Measurements from ENCODE around the gene RNF26.
A peak's percentile ranks its signal among the peaks of the same experiment; 100 is the strongest.
"Not testable (repeated sequence)": the region's sequence is repeated elsewhere in the genome, so short reads cannot be mapped to it uniquely, and the experiment has no call there.

RNF26 gene

DNA sequence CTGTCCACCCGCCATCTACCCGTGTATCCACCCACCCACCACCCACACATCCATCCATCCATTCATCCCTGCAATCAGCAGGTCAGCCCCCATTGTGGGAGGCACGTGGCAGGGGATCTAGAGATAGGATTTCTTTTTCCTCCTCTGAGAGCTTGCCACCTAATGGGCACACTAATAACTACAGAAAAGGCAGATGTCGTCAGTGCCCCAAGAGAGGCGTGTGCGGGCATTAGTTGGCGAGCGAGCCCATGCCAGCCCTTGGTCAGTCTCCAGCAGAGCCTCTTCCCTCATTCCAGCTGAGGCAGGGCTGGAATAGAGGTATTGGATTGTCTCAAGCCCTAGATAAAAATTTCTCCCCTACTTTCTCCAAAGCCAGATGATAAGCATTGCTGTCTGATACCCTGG lies 37.5 kb downstream of the RNF26 start:
- DNase-seq (ENCODE audit: low read depth): no peak

DNA sequence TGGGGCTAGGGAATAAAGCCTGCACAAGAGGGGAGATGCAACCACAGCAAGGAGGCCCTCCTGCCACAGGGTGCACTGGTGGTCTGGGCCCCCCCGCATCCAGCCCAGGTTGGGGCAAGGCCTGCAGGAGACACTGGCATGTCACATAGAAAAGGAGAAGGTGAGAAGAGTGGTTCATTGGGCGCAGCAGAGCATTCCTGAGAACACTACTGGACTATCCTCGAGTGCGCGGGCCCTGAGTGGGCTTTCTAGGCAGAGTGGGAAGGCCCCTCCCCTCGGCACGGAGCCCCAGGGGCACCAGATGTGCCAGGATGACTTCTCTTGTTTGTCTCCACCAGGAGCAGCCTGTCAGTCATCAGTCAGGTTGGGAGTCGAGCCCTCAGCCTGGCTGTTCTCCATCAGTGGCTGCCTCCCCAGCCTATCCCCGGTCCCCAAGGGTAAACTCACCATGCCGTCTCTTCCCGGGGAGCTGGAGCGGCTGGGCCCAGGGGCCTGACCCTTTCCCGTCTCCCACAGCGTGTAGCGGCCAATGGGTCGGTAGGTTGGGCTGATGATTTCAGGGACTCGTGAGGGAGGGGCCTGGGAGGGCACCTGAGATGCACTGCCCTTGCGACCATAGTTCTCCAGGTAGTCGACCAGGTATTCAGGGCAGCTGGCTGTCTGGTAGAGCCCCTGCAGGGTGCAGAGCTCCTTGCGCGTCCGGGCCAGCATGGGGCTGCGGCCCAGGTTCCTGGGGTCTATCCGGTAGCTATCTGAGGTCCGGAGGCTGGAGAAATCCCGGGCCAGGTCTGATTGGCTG lies 38.1 kb downstream of the RNF26 start:
- no peak for DNase-seq (ENCODE audit: low read depth)

DNA sequence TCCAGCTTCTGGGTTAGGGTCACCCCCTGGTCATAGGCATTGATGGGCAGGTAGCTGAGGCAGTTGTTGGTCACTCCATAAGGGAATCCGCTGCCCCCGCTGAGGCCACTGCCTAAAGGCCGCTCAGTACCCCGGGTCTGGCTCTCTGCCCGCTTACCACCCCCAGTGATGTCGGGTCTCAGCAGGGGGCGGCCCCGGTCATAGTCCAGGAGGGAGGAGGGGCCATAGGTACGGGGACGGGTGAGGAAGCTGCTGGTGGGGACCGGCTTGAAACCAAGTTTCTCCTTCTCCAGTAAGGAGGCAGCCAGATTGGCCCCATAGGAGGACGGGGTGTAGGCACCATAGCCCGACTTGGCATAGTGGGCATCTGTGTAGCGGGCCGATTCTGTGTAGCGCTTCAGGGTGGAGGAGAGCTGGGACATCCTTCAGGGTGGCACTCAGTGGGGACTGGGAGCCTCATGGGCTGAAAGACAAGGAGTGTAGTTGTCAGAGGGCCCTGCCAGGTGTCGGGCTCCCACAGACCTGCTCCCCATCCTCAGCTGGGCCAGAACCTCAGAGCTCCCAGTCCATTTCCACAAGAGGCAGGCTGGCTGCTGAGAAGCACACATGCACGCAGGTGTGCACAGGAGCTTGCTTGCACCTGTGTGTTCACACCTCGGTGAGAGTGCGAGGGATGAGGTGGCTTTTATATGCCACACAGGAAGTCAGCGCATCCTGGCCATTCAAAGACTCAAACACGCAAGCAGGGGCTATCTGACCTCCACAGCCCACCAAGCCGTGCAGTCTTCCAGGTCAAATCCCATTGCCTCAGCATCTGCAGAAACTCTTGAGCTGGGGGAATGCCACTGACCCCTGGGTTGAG lies 39.0 kb downstream of the RNF26 start:
- DNase-seq (ENCODE audit: low read depth): no peak

DNA sequence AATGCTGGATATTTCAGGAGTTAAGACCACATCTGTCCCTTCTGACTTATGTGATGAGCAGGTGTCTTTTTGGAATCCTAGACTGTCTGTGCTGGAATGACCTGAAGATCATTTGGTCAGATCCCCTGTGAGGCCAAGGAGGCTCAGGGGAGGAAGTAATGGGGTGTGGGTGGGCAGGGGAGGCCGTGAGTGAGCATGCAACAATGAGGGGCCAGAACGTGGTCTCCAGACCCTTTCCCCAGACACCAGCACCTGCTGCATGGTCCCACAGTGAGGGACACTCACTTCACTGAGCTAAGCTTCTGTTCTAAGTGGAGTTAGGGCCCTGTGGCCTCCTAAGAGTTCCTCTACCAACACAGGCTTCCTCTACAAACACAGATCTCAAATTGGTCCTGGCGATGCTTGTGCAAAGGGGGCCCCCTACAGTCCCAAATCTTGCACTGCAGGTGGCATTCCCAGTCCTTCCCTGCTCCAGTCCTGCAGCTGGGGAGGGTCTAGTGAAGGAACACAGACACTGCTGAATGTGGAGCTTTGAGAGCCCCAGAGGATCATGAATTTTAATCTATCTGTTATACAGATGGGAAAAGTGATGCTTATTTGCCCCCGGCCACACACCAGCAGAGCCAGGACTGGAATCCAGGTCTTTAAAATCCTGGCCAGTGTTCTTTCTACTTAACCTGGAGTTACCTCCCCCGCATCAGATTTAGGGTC lies 39.7 kb downstream of the RNF26 start:
- no peak for DNase-seq (ENCODE audit: low read depth)

DNA sequence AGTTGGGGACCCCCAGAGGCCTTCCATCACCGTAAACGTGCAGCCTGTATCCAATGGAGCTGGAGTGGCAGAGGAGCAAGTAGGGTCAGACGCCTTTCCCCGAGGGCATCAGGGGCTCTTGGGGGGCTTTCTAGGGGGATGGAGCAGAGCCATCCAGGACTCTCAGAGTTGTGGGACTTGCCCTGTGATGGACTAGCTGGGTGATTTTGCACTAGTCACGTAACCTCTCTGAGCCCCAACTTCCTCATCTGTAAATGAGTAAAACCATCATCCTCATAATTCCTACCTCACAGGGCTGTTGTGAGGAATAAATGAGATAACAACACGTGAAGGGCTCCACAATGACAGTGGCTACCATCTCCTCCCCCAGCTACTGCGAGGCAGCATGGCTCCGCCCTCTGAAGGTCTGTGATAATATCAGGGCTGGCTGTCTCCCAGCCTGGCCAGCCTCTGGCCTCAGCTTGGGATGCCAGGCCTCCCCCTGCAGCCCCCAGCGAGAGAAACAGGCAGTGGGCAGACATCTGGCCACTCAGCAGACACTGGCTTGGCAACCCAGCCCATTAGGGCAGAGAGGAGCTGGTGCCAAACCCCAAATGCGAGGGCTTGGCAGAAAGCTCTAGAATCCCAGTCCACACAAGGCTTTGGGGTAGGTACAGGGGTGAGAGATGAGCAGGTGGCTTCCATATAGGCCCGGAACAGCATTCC lies 40.5 kb downstream of the RNF26 start:
- no peak for DNase-seq (ENCODE audit: low read depth)

DNA sequence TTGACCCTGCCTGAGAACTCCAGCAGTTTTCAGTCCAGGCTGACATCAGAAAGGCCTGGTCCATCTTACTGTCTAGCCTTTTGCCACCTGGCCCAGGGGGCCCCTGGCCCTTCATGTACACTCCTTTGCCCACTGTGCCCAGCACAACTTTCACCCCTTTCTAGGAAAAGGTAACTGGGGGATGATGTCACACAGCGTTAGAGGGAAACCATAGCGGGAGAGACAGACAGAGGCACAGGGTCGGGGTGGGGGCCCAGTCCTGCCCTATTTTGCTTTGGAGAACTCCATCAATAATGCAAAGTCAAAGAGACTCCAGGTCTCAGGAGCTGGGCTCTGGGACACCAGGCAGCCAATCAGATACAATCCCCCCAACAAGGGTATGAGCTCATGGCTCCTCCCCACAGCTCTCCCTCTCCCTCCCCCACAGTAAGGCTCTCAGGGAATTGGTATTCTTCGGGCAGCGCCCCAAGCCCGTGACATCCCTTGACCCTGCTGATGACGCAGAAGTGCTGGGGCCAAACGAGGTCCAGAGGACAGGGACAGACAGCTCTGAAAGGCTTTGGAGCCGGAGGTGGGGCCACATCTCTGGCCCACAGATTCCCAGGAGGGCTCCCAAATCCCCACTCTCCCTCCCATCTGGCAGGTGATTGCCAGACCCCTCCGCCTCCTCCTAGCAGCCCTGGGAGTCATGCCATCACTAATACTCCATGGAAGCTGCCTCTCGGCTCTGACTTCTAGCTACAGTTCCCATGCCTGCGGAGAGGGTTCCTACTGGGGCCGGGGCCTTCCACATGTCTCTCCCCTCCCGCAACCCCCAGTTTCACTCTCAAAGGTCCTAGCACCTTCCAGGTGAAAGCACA lies 41.2 kb downstream of the RNF26 start:
- no peak for DNase-seq (ENCODE audit: low read depth)

DNA sequence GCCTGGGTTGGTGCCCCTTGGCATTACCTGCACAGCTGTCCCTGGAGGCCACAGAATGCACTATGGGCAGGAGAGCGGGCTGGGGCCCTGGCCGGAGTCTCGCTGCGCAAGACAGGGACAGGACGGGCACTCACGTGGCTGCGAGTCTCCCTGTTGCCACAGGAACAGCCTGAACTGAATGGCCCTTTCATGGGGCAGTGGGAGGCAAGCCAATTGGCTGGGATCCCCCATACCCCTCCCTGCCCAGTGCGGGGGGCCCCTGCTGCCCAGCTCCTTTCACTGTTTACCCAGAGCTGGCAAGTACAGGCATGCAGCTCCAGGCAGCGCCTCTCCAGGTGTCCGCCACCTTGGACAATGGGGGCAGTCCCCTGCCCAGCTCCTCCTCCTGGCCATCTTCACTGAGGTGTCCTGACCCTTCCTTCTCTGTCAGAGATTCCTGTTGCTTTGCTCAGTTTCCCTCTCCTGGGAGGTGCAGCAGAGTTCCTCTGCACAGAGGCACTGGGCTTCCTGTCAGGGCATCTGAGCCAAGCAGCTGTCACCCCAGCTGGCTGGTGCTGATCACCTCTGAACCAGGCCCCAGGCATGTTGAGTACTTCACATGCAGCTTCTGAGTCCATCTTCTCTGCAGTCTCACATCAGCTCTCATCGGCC lies 42.0 kb downstream of the RNF26 start:
- DNase-seq (ENCODE audit: low read depth): no peak

DNA sequence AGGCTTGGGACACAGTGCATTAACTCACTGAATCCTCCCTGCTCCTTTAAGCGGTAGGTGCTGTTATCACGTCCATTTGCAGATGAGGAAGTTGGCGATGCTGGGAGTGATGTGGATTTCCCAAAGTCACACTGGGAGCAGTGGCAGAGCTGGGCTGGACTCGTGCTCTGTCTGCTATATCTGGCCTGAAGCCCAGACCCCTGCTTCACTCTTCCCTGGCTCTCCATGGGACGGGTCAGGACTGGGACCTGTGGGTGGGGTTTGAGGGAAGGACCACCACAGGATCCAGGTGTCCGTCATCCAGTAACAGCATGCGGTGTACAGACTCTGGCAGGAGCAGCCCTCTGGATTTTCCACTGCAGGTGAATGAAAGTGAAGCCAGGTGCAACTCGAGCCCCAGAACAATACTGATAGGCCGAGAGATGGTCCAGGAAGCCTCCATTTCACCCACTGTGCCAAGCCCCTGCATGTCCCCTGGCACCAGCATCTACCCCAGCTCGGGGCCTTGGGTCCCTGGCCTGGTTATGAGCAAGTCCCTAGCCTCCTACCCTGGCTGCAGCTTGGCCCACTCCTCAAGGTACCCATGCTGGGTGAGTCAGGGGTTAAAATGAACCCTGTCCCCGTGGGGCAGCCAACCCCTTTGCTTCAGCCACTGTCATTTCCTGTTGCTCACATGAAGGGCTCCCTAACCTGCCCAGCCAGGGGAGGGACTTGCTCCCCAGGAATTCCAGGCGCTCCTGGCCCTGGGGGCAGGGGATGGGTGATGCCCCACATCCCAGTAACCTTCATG lies 43.0 kb downstream of the RNF26 start:
- DNase-seq (ENCODE audit: low read depth): no peak

DNA sequence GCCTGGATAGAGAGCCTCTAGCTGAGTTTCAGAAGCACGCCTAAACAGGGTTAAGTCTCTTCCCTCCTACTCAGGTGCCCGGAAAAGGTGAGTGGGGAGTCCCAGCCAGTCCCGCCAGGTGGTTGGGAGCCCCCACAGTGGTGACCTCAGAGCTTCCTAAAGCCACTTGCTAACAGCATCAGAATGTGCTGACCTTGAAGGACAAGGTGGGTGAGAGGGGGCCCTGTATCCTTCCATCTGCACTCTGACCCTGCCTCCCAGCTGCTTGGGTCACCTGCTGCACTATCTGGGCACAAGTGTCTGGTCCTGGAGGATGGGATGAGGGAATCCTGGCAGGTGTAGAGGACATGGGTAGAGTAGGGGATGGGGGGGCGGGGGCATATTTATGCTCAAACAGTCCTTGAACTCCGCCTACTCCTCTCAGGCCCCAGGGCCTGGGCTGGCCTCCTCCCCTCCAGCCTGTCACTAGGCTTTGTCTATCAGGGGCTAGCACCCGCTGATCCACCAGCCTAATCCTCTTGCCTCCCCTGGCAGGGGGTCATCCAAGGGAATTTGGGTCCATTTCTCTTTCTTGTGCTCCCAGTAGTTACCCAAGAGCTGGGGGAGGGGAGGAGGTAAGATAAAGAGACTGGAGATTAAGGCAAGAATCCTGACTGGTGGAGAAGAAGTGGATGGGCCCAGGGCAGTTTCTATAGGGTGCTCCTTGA lies 43.8 kb downstream of the RNF26 start:
- no peak for DNase-seq (ENCODE audit: low read depth)

DNA sequence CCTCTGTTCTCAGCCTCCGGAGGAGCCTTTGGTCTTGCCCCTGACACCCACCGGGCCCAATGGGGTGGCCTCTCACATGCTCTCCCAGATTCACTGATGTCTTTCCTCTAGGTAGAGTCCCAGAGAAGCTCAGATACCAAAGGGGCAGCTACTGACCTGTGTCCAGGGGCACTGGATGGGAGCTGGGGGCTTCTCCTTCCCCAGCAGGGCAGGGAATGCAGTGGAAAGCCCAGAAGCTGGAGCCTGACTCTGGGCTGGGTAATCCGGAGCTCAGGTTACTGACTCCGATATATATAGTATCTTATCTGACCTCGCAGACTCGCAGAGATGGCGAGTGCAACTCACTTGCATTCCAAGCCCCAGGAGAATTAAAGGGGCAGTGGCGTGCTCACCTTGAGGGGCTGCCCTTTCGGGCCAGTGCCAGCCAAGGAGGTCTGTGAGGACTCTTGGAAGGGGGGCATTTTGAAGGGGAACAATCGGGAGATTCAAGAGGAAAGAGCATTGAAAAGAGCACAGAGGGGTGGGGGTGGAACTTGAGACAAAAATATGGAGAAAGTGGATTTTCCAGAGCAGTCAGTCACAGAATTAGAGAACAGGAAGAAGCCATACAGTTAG lies 44.6 kb downstream of the RNF26 start:
- no peak for DNase-seq (ENCODE audit: low read depth)

DNA sequence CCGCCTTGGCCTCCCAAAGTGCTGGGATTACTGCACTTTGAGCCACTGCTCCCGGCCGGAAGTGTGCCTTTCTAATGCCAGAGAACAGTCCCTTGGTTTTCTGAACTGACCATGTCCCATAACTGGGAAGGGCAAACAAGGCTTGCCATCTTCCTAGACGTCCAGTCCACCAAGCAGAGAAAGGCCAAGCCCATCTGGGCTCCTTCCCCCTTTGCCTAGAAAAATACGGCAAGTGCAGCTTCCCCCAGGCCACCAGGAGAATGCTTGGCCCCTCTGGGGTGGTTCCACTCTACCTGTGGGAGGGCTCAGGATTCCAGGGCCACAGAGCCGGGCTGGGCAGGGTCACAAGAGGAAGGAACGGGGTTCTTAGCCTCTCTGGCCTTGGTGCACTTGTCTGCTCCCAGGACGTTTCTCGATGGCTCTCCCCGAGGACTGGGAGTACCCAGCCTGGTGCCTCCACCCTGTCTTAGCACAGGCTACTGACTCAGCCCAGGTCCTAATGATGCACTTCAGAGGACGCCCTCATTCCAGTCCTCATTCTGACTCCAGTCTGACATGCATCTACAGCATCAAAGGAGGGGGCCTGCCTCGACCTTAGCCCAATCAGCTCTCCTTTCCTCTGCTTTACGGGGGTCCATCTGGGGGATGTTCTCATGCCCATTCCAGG lies 46.0 kb downstream of the RNF26 start:
- no peak for DNase-seq (ENCODE audit: low read depth)

DNA sequence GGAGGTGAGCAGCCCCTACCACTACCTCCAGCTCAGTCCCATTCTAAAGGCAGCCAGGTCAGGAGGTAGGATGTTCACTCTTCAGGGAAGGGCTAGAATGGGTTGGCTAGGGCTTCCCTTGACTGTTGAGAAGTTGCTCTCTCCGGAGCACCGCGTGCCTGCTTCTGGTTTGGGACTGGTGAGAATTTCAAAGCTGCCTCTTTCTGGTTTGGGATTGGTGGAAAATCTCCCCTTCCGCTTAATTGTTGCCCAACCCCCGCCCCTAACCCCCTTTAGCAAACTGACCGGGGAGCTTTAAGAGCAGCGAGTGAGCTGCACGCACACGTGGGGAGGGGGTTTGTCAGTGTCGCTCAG lies 46.5 kb downstream of the RNF26 start:
- DNase-seq (ENCODE audit: low read depth): no peak

DNA sequence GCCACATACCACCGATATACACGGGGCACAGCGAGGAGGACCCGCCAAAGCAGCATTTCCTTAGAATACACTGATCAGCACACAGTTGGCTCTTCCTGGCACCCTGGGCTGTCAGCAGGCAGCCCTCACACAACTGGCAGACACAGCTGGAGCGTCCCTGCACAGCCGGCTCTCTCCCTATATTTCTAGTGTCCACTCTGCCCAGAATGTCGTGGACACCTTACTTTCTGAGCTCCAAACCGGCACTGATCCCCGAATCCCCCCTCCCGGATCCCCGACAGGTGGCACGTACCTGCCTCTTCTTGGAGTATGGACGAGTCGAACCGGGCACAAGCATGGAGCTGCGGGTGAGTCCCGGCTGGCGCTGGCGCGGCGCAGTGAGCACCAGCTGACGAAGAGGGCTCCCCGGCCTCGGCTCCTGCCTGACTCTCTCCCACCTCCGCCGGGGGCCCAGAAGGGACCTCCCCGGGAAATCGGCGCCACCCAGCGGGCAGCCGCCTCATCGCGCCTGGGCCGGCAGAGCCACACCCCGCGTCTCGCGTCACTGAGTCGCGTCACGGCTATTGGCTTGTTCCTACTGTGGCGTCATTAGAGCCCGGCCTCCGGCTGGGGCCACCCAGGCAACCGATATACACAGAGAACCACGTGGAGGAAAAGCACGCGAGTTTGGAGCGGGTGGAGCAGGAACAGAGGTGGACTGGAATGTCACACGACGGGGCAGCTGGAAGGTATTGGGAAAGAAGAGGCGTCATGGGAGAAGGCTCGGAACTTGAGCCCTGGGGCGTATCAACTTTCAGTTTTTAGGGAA lies 47.1 kb downstream of the RNF26 start, which contains the start of gene USP2:
TSS of gene USP2 (minus strand) at position 510 of the 808 bp plus-strand sequence. CDS start 8,210 bp downstream, outside the sequence.
- peak; percentile 96 for DNase-seq (ENCODE audit: low read depth)

DNA sequence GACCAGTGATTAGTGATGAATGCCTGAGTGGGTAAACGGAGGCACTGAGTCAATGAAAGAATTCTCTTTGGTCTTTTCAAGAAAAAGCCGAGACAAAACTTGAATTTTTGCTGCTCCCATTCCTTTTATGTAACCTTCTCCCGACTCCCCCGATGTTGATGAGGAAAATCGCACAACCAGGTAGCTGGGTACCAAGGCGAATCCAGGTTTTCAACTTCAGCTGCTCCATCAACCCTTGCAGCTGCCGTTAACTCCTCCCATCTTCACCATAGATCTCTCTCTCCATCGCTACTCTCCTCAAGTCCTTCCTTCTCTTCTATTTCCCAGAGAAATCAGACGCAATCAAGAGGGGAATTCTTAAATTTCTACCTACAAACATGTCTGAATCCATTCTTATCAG lies 47.8 kb downstream of the RNF26 start:
- no peak for DNase-seq (ENCODE audit: low read depth)

DNA sequence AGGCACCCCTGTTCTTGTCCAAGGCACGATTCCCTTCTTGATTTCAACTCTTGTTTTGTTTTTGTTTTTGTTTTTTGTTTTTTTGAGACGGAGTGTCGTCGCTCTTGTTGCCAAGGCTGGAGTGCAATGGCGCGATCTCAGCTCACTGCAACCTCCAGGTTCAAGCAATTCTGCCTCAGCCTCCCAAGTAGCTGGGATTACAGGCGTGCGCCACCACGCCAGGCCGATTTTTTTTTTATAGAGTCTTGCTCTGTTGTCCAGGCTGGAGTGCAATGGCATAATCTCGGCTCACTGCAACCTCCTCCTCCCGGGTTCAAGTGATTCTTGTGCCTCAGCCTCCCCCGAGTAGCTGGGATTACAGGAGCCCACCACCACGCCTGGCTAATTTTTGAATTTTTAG lies 48.2 kb downstream of the RNF26 start:
- DNase-seq (ENCODE audit: low read depth): not testable (repeated sequence)

DNA sequence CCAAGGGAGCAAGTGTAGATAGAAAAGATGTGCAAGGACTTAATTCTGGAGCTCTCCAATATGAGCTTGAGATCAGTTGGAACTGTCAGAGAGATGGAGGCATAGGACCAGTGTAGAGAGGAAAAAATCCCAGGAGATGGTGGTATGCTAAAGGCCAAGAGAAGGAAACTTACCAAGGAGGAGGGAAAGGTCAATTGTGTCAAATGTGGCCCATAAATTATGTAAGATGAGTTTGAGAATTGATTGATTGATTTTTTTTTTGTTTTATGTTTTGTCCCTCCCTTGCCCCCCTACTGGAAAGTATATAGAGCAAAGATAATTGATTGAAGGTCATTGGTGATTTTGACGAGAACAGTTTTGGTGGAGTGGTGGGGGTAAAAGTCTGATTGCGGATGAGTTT lies 50.0 kb downstream of the RNF26 start:
- DNase-seq (ENCODE audit: low read depth): no peak
